ENCODE measurements around the gene KRTAP17-1. TPM values are rescaled to one million over a fixed set of nuclear protein-coding genes. Genes with fewer than 3 reads are reported as not detected.

KRTAP17-1 gene, protein sequence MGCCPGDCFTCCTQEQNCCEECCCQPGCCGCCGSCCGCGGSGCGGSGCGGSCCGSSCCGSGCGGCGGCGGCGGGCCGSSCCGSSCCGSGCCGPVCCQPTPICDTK
- not detected for total RNA-seq

GRCh38 chr17:41315204-41315794 lies at the start of gene KRTAP17-1:
KRTAP17-1 (minus strand) TSS chr17:41315710; CDS start chr17:41315650, 60 bp downstream.
- H3K4me3 ChIP-seq: no peak within 1 kb of the TSS
- H3K9me3 ChIP-seq: no peaks in the 10 kb centered on the region
- H3K4me1 ChIP-seq (replicated peaks): no peaks in the 10 kb centered on the region
- WGBS: 82% methylated on average over 23 of the region's 24 CpGs
- H3K27ac ChIP-seq: no peak within 1 kb of the TSS
- H3K36me3 ChIP-seq: no peaks in the 10 kb centered on the region
- TF ChIP-seq POLR2AphosphoS5 (IDR thresholded peaks at IDR 0.05) (no peak), POLR2A (IDR thresholded peaks at IDR 0.05) (no peak)
- TF ChIP-seq, protein P1, sequence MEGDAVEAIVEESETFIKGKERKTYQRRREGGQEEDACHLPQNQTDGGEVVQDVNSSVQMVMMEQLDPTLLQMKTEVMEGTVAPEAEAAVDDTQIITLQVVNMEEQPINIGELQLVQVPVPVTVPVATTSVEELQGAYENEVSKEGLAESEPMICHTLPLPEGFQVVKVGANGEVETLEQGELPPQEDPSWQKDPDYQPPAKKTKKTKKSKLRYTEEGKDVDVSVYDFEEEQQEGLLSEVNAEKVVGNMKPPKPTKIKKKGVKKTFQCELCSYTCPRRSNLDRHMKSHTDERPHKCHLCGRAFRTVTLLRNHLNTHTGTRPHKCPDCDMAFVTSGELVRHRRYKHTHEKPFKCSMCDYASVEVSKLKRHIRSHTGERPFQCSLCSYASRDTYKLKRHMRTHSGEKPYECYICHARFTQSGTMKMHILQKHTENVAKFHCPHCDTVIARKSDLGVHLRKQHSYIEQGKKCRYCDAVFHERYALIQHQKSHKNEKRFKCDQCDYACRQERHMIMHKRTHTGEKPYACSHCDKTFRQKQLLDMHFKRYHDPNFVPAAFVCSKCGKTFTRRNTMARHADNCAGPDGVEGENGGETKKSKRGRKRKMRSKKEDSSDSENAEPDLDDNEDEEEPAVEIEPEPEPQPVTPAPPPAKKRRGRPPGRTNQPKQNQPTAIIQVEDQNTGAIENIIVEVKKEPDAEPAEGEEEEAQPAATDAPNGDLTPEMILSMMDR (IDR thresholded peaks at IDR 0.05): no peak
- H3K27me3 ChIP-seq (replicated peaks; ENCODE audit: insufficient read depth): no peaks in the 10 kb centered on the region
- no peak for DNase-seq (ENCODE audit: low spot score)
- intact Hi-C loops (cut with DNase I): no loop called here

DNA sequence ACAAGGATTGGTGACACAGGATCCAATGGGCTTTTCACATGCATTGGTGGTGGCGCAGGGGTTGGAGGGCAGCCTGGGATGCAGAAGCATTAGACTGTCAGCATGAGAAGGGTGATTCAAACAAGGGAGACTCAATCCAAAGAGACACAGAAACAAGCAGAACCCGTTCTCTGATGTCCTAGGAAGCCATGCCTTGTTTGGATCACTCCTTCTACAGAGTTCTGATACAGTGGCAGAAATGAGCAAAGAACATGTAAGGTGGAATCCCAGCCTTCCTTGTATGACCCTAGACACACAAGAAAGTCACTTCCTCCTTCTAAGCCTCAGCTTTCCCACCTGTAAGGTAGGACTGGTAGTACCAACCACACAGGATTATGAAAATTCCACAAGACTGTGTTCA lies 48.4 kb upstream of the KRTAP17-1 start:
- TF ChIP-seq POLR2AphosphoS5 (IDR thresholded peaks at IDR 0.05): no peak
- TF ChIP-seq, protein P1 (IDR thresholded peaks at IDR 0.05): no peak
- TF ChIP-seq POLR2A (IDR thresholded peaks at IDR 0.05): no peak
- no peak overlapping the region for H3K27ac ChIP-seq
- H3K36me3 ChIP-seq: no peaks in the 10 kb centered on the region
- H3K4me3 ChIP-seq: no peak overlapping the region
- no peaks in the 10 kb centered on the region for H3K27me3 ChIP-seq (replicated peaks; ENCODE audit: insufficient read depth)
- WGBS: 93% methylated on average over 2 of the region's 2 CpGs
- H3K4me1 ChIP-seq (replicated peaks): no peaks in the 10 kb centered on the region
- no peaks in the 10 kb centered on the region for H3K9me3 ChIP-seq
- intact Hi-C loops (cut with DNase I): no loop called here
- no peak for DNase-seq (ENCODE audit: low spot score)

- H3K4me1 ChIP-seq (replicated peaks): no peaks in the 10 kb centered on the region
- intact Hi-C loops (cut with DNase I): no loop called here
- H3K36me3 ChIP-seq: no peaks in the 10 kb centered on the region
- TF ChIP-seq, protein P1 (IDR thresholded peaks at IDR 0.05): no peak
- TF ChIP-seq POLR2AphosphoS5 (IDR thresholded peaks at IDR 0.05) (no peak), POLR2A (IDR thresholded peaks at IDR 0.05) (no peak)
- no peak overlapping the region for H3K27ac ChIP-seq
- DNase-seq (ENCODE audit: low spot score): no peak
- H3K27me3 ChIP-seq (replicated peaks; ENCODE audit: insufficient read depth): no peaks in the 10 kb centered on the region
- no peak overlapping the region for H3K4me3 ChIP-seq
- no peaks in the 10 kb centered on the region for H3K9me3 ChIP-seq
- WGBS: 66% methylated on average over 5 of the region's 5 CpGs
Observed at GRCh38 chr17:41360296-41360995, 44.9 kb upstream of the KRTAP17-1 start.

DNA sequence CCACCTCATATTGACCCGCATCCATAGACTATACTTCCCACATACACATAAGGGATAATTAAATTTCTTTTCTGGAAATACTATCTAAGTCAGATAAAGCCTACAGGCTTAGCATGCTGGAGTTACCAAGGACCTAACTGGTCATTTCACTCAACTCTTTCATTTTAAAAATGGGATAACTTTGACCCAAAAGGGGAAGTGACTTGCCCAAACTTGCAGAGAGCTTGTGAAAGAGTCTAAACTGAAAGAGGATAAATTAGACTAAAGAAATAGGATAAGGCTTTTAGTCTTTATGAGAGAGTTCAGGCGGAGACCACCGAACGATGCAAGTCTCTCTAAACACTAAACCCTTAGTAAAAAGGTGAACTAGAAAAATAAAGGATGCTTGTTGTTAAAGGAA lies 39.0 kb upstream of the KRTAP17-1 start:
- H3K9me3 ChIP-seq: no peaks in the 10 kb centered on the region
- no peaks in the 10 kb centered on the region for H3K4me1 ChIP-seq (replicated peaks)
- DNase-seq (ENCODE audit: low spot score): no peak
- no peak overlapping the region for H3K27ac ChIP-seq
- TF ChIP-seq, protein P1 (IDR thresholded peaks at IDR 0.05): no peak
- no peak overlapping the region for H3K4me3 ChIP-seq
- intact Hi-C loops (cut with DNase I): no loop called here
- WGBS: 59% methylated on average over 4 of the region's 4 CpGs
- H3K36me3 ChIP-seq: no peaks in the 10 kb centered on the region
- no peaks in the 10 kb centered on the region for H3K27me3 ChIP-seq (replicated peaks; ENCODE audit: insufficient read depth)

Data from prostate gland (tissue), 2 donors.